HepG2 (cell line): Measurements from ENCODE around the gene RBM41. TPM values are rescaled to one million over a fixed set of nuclear protein-coding genes. Genes with fewer than 3 reads are reported as not detected.
"Not testable (repeated sequence)": the region's sequence is repeated elsewhere in the genome, so short reads cannot be mapped to it uniquely, and the experiment has no call there.

Source experiments
- ATAC-seq: fragments of 200-7000 bp; cut with Tn5 transposase; 3 replicates; pipeline ENCODE4 v1.9.1; 2020; ENCODE audit warnings: mild to moderate bottlenecking, moderate library complexity
- BruUV-seq: library from RNA; stranded (reverse); fragments of 400-500 nt; replicated peaks from 2 replicates; lab custom pipeline; 2021; lab: Mats Ljungman, UMichigan
- CTCF ChIA-PET: fragments of 300-600 bp; formaldehyde crosslinking; extraction: SDS; loops from one replicate; lab custom pipeline; 2021; ENCODE audit warnings: low total read pairs, inconsistent platforms, low intra/inter-chr PET ratio; lab: Yijun Ruan, JAX
- POLR2A ChIA-PET: fragments of 350-600 bp; sonication (Branson Sonifier 250); formaldehyde crosslinking; loops from one replicate; lab custom pipeline; 2020; ENCODE audit warnings: antibody characterized with exemption, inconsistent platforms; lab: Yijun Ruan, JAX
- DNase-seq: peaks from one replicate; pipeline ENCODE4 v3.0.0-alpha.2; 2015; ENCODE audit warnings: low spot score
- FAIRE-seq: peaks from 3 replicates; lab custom pipeline; 2011; peaks lifted over from hg19 to GRCh38; lab: Jason Lieb, UNC
- H2AFZ ChIP-seq: one replicate; pipeline ENCODE4 v1.6.1; 2011; ENCODE audit warnings: low read length, inconsistent platforms
- H3K27ac ChIP-seq: fragments of 300-600 bp; 3 replicates; pipeline ENCODE4 v1.8.0; 2011; ENCODE audit warnings: mixed run types, mild to moderate bottlenecking, mixed read lengths, low read length, inconsistent platforms; ENCODE audit not compliant: insufficient read depth; ENCODE audit errors: extremely low read length
- H3K27me3 ChIP-seq, 2 experiments: fragments of 200-600 bp in 1 of 2; 2 replicates in 1 of 2; 3 replicates in 1 of 2; pipeline versions ENCODE4 v1.6.0 to v1.8.0; 2011; ENCODE audit warnings: low read length in 2 of 2, mild to moderate bottlenecking in 2 of 2, moderate library complexity in 2 of 2, inconsistent platforms in 1 of 2; ENCODE audit not compliant: insufficient read depth in 2 of 2, control insufficient read depth in 1 of 2
- H3K36me3 ChIP-seq, 2 experiments: fragments of 200-600 bp in 1 of 2; replicated peaks in 1 of 2; 2 replicates in 1 of 2; 3 replicates in 1 of 2; pipeline versions ENCODE4 v1.5.1 to v1.8.0; 2011; ENCODE audit warnings: low read length in 2 of 2, inconsistent platforms in 1 of 2; ENCODE audit not compliant: insufficient read depth in 2 of 2, control insufficient read depth in 1 of 2
- H3K4me1 ChIP-seq: 2 replicates; pipeline ENCODE4 v1.5.1; 2012; ENCODE audit warnings: low read length, inconsistent platforms; ENCODE audit not compliant: insufficient read depth
- H3K4me2 ChIP-seq: 2 replicates; pipeline ENCODE4 v1.6.0; 2011; ENCODE audit warnings: low read depth, low read length, inconsistent platforms
- H3K4me3 ChIP-seq, 3 experiments: fragments of 200-600 bp in 1 of 3; sonication (generic), shearing (Covaris generic) in 1 of 3; replicated peaks in 1 of 3; 2 replicates each; pipeline ENCODE4 v1.5.1; 2011 to 2016; ENCODE audit warnings: low read length in 3 of 3, inconsistent platforms in 2 of 3, low read depth in 2 of 3, mild to moderate bottlenecking in 2 of 3, control low read depth in 1 of 3, mixed read lengths in 1 of 3; ENCODE audit not compliant: insufficient read depth in 1 of 3
- H3K79me2 ChIP-seq: one replicate; pipeline ENCODE4 v1.6.1; 2011; ENCODE audit warnings: low read length, inconsistent platforms; ENCODE audit not compliant: insufficient read depth
- H3K9ac ChIP-seq: 2 replicates; pipeline ENCODE4 v1.6.0; 2011; ENCODE audit warnings: mild to moderate bottlenecking, low read depth, low read length, inconsistent platforms; ENCODE audit not compliant: insufficient read depth
- H3K9me3 ChIP-seq: 2 replicates; pipeline ENCODE4 v1.5.1; 2012; ENCODE audit warnings: mild to moderate bottlenecking, low read length
- H4K20me1 ChIP-seq: 2 replicates; pipeline ENCODE4 v1.6.0; 2011; ENCODE audit warnings: inconsistent platforms, mild to moderate bottlenecking, low read length, moderate library complexity; ENCODE audit not compliant: insufficient read depth
- ZNF138 ChIP-seq: sonication (generic); formaldehyde crosslinking; IDR thresholded peaks from 2 replicates; pipeline ENCODE4 v1.5.0; 2020; ENCODE audit warnings: mild to moderate bottlenecking, low read depth, missing genetic modification reagents
- ZNF773 ChIP-seq: sonication (generic); formaldehyde crosslinking; IDR thresholded peaks from 2 replicates; pipeline ENCODE4 v1.4.0; 2020; ENCODE audit warnings: missing genetic modification reagents, borderline replicate concordance
- ZSCAN29 ChIP-seq: sonication (generic); formaldehyde crosslinking; conservative IDR thresholded peaks from 2 replicates; pipeline ENCODE4 v1.4.0; 2020; ENCODE audit warnings: mild to moderate bottlenecking, missing genetic modification reagents
- WGBS: methylation state at CpG from one replicate; pipeline ENCODE4 v1.1.6; 2017; ENCODE audit warnings: low lambda C conversion rate; 5-methylcytosine and 5-hydroxymethylcytosine counted together
- in situ Hi-C: cut with HindIII; loops from 2 replicates; pipeline ENCODE4 v1.10.0; 2017; ENCODE audit warnings: low pct_unique_long_range_greater_than_20kb; ENCODE audit not compliant: extremely low pct_ligation_motif_present
- intact Hi-C: fragments of 100-400 bp; cut with micrococcal nuclease; formaldehyde crosslinking; loops from one replicate; pipeline ENCODE4 v1.10.0; 2022; ENCODE audit not compliant: unreplicated experiment
- polyA plus RNA-seq, 8 experiments: library from polyadenylated mRNA; depleted of rRNA in 3 of 8; stranded (reverse) in 7 of 8; unstranded in 1 of 8; fragments of >200 nt; fragmentation: Illumina TruSeq in 4 of 8; extraction: Trizol in 4 of 8; gene quantifications; 2 replicates each; pipeline versions ENCODE4 v1.2.1 to v1.2.3, GENCODE V29; 2011 to 2016; ENCODE audit warnings: low read depth in 4 of 8, missing spikeins in 1 of 8, mixed read lengths in 1 of 8; ENCODE audit not compliant: insufficient read depth in 1 of 8
- total RNA-seq, 5 experiments: library from RNA; depleted of rRNA; stranded (reverse); fragments of >200 nt; fragmentation: Illumina TruSeq; extraction: Trizol; gene quantifications; 2 replicates each; pipeline ENCODE4 v1.2.3, GENCODE V29; 2016; ENCODE audit warnings: low read depth in 1 of 5
- TF ChIP-seq, protein P1 (sequence below): sonication (generic); formaldehyde crosslinking; IDR thresholded peaks from 2 replicates; pipeline ENCODE4 v1.5.0; 2020; ENCODE audit warnings: mild to moderate bottlenecking, missing genetic modification reagents, borderline replicate concordance

The RBM41 gene
- total and polyA plus RNA-seq, 2 of the 13 experiments (the other 11 are each of a cell fraction or from before 2014, with no cell fraction given): 6.5 to 15.4 TPM

- Histone ChIP-seq H2AFZ (no peak overlapping the region), H3K4me1 (no peaks in the 10 kb centered on the region), H3K27me3 (no peaks in the 10 kb centered on the region), H3K9me3 (no peaks in the 10 kb centered on the region), H3K27ac (no peak overlapping the region), H4K20me1 (no peaks in the 10 kb centered on the region), H3K4me2 (no peak overlapping the region), H3K4me3 (no peak overlapping the region), H3K9ac (no peak overlapping the region), H3K79me2 (no peaks in the 10 kb centered on the region), H3K36me3 (no peaks in the 10 kb centered on the region)
- no peak for ATAC-seq
- BruUV-seq: no TSS peak
- TF ChIP-seq ZSCAN29 (CRISPR knock-in tag) (no peak), ZNF138 (CRISPR knock-in tag) (no peak), ZNF773 (CRISPR knock-in tag) (no peak)
- TF ChIP-seq, protein P1, sequence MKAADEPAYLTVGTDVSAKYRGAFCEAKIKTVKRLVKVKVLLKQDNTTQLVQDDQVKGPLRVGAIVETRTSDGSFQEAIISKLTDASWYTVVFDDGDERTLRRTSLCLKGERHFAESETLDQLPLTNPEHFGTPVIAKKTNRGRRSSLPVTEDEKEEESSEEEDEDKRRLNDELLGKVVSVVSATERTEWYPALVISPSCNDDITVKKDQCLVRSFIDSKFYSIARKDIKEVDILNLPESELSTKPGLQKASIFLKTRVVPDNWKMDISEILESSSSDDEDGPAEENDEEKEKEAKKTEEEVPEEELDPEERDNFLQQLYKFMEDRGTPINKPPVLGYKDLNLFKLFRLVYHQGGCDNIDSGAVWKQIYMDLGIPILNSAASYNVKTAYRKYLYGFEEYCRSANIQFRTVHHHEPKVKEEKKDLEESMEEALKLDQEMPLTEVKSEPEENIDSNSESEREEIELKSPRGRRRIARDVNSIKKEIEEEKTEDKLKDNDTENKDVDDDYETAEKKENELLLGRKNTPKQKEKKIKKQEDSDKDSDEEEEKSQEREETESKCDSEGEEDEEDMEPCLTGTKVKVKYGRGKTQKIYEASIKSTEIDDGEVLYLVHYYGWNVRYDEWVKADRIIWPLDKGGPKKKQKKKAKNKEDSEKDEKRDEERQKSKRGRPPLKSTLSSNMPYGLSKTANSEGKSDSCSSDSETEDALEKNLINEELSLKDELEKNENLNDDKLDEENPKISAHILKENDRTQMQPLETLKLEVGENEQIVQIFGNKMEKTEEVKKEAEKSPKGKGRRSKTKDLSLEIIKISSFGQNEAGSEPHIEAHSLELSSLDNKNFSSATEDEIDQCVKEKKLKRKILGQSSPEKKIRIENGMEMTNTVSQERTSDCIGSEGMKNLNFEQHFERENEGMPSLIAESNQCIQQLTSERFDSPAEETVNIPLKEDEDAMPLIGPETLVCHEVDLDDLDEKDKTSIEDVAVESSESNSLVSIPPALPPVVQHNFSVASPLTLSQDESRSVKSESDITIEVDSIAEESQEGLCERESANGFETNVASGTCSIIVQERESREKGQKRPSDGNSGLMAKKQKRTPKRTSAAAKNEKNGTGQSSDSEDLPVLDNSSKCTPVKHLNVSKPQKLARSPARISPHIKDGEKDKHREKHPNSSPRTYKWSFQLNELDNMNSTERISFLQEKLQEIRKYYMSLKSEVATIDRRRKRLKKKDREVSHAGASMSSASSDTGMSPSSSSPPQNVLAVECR: no peak
- no peak for DNase-seq
- ChIA-PET POLR2A (no interaction called here), CTCF (no interaction called here)
- FAIRE-seq: no peak
- 96% methylated on average over 6 of the region's 6 CpGs for WGBS
- intact Hi-C loops: no loop called here
- in situ Hi-C loops: no loop called here
Measured at GRCh38 chrX:107076158-107076557, 42.5 kb downstream of the RBM41 start.

DNA sequence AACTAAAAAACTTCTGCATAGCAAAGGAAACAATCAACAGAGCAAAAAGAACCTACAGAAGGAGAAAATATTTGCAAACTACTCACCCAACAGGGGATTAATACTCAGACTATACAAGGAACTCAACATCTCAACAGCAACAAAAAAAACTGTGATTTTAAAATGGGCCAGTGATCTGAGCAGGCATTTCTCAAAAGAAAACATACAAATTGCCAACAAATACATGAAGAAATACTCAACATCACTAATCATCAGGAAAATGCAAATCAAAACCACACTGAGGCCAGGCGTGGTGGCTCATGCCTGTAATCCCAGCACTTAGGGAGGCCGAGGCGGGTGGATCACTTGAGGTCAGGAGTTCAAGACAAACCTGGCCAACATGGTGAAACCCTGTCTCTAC lies 60.9 kb downstream of the RBM41 start:
- H3K4me1 ChIP-seq, H4K20me1 ChIP-seq, H3K27ac ChIP-seq, intact Hi-C loops, H3K9me3 ChIP-seq, H3K4me3 ChIP-seq, H3K9ac ChIP-seq, H3K36me3 ChIP-seq, H3K27me3 ChIP-seq, DNase-seq, POLR2A ChIA-PET, CTCF ChIA-PET, in situ Hi-C loops, BruUV-seq, H3K79me2 ChIP-seq, FAIRE-seq, H2AFZ ChIP-seq, H3K4me2 ChIP-seq, ATAC-seq: not testable (repeated sequence)
- 96% methylated on average over 3 of the region's 3 CpGs for WGBS
